ENCODE results near the gene FANCC.
A peak's percentile ranks its signal among the peaks of the same experiment; 100 is the strongest.

FANCC gene

DNA sequence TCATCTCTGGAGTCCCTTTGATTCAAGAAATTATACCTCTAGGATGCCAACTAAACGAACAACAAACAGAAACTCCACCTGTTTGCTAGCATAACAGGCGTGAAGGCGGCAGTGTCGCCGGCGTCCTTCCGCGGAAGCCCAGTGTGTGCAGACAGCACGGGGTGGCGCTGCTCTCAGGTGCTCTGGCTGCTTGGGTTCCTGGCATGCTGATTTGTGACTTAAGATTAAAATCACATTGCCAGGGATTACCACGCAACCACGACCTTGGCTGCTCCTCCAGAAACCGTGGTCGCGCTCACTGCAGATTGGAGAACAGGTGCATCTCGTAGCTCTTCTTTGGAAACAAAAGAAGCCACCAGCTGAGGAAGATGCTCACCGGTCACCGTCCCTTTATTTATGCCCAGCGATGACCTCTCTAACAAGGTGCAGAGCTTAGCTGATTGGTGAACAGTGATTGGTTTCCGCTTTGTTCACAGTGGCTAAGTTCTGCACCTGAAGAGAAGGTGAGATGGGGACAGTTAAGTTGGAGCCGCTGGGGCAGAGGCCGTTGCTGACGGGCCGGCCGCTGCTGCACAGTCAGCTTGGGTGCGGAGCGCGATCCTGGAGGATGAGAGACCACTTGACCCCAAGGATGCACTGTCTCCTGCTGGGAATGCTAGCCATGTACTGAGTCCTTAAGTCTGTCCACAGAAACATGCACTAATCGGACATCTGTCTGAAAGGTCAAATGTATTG lies 232.3 kb downstream of the FANCC start:
- DNase-seq (ENCODE audit: low read depth) = no peak

DNA sequence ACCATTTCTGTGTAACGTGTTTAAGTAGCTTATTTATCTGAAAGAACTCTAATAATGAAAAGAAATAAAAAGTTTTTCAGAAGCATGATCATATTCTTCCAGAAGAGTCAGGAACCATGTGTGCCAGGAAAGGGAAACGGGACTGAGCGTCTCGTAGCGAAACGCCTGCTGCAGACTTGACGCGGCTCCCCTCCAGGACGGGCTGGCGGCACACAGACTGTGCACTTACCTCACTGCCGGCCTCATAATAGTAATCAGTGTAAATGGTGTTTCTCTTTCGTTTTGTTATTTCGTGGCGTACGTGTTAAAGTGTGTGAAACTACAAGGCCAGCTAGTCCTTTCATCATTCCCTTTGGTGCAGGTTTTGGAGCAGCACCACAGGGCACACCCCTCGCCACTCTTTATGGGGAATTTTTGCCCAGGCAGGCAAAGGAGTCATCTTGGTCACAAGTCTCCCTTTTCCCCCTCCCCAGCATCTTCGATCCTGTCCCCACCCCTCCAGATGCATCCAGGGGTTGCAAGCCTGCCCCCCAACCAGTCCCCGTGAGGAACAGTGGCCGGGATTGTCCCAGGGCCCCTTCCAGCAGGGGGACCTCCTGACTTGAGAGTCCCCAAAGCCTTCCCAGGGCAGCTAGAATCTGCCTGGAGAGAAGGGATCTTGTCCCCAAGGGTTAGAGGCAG lies 233.1 kb downstream of the FANCC start:
- no peak for DNase-seq (ENCODE audit: low read depth)

DNA sequence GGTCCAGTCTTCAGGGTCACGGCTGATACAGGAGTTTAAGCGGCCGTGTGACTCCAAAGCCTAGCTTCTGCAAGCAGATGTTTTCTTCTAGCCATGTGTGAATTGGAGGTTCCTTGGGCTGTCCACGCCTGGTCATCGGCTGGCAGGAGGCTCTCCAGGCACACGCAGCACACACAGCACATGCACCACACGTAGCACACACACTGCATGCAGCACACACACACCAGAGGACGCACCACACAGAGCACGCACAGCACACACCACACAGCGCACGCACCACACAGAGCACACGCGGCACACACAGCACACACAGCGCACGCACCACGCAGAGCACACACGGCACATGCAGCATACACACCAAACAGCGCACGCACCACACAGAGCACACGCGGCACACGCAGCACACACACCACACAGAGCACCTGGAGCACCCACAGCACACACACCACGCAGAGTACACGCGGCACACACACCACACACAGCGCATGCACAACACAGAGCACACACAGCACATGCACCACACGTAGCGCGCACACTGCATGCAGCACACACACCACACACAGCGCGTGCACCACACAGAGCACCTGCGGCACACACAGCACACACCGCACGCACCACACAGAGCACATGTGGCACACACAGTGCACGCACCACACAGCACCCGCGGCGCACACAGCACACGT lies 234.3 kb downstream of the FANCC start:
- no peak for DNase-seq (ENCODE audit: low read depth)

DNA sequence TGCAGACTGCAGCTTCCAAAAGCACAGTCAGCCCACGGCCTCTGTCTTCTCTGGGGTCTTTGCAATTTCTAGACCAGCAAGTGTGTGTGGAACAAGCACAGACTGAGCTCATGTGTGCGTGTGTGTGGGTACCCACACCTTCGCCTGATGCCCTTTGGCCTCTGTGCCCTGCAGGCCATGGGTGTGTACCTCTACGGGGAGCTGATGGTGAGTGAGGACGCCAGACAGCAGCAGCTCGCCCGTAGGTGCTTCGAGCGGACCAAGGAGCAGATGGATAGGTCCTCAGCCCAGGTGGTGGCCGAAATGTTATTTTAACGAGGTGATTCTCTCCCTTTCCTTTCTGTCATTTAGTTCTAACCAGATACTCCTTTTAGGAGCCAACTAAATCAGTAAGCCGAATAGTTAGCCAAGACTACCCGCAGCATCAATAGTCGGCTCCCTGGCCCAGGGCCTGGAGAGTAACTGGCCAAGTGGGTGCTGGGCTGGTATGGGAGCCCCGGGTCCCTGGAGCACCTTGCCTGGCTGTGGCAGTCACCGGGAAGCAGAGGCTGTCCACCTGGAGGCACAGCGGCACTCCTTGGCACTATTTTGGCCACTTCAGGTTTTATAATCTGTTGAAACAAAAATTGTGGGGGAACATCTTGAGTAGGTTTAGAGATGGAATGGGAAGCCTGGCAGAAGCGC lies 235.0 kb downstream of the FANCC start:
- no peak for DNase-seq (ENCODE audit: low read depth)

DNA sequence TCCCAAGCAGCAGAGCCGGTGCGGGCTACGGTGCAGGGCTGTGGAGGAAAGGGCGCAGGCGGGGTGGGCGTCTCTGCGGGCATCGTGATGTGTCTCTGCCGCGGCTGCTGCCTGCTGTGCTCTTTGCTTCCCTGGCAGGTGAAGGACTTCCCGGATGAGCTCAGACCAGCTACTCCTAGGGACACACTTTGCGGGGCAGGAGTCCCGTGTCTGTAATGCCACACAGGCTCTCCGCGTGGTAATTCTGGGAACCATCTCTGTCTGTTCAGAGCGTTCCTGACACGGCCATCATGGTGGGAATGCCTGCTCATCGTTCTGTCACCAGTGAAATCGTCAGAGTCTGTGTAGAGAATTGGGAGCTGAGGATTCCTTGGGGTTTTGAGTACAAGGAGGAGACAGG lies 235.5 kb downstream of the FANCC start:
- no peak for DNase-seq (ENCODE audit: low read depth)

DNA sequence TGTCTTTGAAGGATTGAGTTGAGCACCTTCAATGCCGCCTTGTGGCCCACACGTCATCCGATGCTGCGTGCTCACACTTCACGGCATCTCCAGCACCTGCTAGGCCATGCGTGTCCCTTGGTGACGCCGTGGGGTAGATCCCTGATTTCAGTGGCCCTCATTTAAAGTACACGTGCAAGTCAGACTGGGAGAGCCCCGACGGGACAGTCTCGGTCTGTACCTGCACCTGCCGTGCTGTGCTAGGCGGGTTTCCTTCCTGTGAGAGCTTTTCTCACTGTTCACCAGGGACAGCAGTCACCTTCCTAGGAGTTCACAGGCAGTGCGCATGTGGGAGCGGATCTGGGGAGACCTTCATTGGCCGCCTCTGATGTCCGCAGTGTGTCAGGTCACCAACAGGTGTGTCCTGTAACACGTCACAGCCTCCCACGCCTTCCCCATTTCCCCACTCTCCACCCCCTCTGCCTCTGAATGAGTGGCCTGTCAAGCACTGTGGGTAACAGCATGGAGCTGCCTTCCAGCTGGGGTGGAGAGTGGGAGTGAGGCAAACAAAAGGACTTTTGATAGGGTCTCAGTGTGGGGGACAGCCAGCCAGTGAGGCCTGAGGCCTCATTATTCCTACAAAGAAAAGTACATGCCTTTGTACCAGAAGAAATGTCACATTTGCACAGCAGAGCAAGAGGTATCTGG lies 236.4 kb downstream of the FANCC start:
- DNase-seq (ENCODE audit: low read depth) = no peak

DNA sequence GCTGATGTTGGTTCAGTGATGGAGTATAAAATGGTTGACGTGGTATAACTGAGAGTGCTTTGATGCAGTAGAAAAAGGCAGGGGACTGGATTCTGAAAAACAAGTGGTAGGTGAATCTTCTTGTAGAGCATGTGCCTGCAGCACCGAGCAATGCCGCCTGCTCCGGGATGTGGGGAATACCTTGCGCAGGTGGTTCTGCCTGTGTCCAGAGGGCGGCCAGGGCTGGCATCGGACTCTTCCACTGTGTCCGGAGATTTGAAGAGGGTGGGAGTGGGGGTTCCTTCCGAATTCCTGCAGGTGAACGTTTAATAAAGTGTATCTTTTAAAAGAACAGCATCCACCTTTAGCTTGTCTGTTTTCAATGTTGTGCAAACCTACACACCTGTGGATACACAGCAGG lies 238.0 kb downstream of the FANCC start:
- no peak for DNase-seq (ENCODE audit: low read depth)

DNA sequence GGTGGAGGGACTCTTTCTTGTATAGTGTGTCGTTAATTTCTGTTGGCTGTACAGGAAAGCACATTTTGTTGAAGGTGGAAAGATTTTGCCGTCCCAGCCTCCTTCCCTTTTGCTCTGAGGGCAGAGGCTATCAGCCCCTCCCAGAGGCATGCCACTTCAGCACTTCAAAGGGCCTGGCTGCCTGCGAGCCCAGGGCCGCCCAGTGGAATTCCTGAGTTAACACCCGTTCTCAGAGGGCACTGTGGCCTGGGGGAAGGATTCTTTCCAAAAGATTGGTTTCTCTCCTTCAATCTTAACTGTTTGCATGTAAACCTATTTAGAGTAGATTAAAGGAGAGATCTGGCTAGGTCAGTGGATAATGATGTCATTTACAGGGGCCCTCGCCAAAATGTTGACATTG lies 238.6 kb downstream of the FANCC start:
- DNase-seq (ENCODE audit: low read depth) = no peak

DNA sequence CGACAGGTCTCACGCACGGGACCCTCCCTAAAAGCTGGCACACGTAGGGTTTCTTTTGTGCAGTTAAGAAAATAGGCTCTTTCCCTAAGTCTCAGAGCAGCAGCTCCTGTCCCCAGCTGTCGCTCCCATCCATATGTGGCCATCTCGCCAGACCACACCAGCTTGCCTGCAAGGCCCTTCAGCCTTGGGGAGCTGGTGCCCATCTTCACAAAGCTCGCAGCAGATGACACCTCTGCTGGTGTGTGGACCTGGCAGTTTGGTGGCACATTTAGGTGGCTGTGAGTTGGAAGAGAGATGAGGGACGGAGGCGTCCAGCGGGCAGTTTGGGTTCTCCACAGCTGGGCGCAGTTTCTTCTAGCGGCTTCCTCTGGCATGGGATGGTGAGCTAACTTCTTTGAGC lies 239.0 kb downstream of the FANCC start:
- no peak for DNase-seq (ENCODE audit: low read depth)

DNA sequence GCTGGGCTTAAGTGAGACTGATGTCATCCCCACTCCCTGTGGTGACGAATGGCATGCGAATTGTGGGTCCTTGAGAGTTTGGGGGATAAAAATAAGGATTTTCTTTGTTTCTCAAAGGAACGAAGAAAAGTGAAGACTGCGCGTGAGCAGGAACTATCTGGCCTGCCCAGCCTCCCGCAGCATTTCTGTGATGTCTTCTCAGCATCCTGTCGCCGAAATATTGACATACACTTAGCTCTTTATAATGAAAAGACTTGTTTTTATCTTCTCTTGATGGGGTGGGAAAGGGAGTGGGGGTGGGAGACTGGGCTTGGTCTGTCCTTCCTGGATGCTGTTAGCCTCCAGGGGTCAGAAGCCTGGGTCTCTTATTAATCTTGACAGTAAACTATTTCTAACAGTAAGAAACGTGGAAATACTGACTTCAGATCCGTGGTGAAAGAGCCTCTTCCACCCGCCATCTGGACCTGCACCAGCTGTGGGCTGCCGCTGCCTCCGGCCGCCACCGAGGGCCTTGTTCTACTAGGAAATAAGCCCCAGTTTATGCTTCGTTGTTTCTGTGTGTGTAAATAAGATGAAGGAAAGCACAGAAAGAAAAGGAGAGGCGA lies 239.6 kb downstream of the FANCC start:
- DNase-seq (ENCODE audit: low read depth) = no peak

DNA sequence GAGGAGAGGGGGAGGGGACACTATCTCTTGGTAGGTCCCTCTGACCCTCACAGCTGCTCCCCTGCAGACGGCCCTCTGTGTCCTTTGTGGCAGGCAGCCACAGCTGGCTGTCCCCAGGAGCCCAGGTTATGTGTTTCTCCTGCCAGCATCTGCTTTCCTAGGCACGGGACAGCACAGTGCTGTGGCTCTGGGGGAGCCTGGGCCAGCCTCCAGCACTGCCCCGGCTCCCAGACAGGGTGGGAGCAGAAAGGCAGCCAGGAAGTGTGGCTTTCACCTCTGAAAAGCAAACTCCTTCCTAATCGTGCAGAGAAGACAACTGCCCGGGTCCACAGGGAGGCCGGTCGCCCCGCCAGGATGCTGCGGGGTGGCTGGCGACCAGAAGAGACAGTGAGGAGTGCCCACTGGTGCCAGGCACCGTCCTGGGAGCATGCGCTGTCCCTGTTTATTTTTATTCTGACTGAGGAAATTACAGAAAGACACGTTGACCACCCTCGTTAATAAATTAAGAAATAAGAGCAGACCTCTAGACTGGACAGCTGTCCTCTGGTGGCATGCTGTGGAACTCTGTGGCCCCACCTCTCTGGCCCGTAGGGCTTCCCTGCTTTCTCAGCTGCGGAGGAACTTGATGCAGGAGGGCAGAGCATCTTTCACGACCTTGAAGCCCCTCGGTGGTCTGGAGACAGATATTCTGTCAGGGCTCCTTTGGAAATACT lies 240.3 kb downstream of the FANCC start:
- no peak for DNase-seq (ENCODE audit: low read depth)

DNA sequence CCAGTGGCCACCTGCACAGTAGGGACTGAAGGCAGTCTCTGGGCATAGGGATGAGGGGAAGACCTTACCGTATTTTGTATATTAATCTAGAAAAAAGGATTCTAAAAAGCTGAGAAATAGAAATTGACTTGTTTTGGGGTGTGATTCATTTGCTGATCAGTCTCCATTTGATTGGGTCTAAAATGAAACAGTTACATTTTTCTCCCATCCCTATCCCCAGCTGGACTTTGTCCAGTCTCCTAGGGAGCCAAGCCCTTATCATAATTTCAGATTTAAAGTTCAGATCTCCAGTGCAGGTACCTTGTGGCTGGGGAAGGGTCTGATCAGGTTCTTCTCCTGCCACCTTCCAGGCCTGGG lies 240.8 kb downstream of the FANCC start:
- no peak for DNase-seq (ENCODE audit: low read depth)

DNA sequence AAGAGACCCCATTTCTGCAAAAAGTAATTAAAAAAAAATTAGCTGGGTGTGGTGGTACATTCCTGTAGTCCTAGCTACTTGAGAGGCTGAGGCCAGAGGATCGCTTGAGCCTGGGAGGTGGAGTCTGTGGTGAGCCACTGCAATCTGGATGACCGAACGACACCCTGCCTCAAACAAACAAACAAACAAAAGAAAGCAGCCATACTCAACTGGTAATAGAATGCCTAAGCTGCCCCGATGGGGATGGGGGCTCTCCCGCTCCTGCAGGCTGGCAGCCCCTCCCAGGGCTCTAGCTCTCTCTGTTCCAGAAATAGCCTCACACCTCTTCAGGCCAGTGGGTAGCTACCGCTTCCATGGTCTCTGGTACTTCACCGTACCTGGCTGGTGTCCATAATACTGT lies 241.8 kb downstream of the FANCC start:
- DNase-seq (ENCODE audit: low read depth) = no peak

DNA sequence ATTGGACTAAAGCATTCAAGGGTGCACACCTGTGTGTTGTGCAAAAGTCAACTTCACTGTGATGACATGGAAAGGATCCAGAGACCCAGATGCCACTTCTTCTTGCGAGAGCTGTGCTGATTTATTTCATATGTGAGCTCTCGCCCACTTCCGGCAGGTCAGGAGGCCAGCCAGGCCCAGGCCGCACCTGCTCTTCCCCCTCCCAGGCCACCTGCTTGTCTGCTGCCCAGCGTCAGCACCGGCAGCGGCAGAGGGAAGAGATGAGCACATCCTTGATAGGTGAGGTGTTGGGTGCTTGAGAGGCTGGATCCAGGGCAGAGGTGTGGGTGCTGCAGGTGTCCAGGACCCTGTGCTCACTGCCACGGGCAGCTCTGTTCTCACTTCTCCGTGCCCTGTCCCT lies 242.9 kb downstream of the FANCC start:
- DNase-seq (ENCODE audit: low read depth) = no peak

DNA sequence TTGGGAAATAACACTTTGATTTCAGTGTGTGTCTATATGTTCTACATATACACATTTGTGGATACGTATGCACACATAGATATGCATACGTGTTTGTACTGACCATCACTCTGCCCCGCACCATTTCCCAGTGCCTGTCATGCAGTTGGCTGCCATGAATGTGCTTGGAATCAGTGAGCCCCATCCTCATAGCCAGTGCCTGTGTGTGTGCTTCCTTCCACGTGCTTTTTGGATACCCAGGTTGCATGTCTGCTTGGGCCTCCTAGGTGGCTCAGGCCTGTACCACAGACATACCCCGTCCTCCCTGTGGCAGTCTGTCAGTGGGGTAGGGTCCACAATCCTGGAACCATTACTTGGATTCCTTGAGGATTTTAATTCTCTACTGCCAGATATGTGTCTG lies 243.6 kb downstream of the FANCC start:
- DNase-seq (ENCODE audit: low read depth) = no peak

DNA sequence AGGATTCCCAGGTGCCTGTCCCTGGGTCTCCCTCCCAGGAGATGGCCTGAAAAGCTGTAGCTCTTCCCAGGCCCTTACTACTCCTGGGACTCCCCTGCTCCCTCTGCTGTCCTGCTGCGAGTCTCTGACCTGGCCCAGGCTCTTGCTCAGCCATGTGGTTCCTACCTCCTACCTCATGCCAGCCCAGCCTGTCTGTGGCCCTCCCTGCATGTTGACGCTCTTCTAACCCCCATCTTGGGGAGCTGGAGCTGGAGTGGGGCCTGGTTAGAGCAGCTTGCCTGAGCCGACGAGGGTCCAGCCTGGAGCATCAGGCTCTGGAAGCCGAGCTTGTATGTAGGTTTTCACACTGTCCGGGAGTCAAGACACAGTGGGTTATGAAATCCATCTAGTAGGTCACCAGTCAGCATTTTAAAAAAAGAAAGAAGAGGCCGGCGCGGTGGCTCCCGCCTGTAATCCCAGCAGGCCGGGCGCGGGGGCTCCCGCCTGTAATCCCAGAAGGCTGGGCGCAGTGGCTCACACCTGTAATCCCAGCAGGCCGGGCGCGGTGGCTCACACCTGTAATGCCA lies 244.4 kb downstream of the FANCC start:
- DNase-seq (ENCODE audit: low read depth) = peak; percentile 38

DNA sequence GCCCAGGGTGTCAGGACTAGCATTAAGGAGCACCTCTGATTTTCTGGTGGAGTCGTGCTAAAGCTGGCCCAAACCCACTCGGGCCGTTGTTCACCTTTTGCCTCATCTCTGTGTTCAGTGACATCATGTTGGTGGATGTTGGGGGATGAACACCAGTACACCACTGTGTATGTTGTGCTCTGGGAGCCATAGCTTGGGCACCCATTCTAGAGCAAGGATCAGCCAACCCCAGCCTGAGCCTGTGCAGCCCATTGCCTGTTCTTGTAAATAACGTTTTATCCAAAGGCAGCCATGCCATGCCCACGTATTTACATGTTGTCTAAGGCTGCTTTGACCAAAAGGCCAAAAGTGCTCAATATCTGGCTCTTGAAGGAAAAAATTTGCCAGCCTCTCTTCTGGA lies 245.6 kb downstream of the FANCC start:
- DNase-seq (ENCODE audit: low read depth) = no peak

DNA sequence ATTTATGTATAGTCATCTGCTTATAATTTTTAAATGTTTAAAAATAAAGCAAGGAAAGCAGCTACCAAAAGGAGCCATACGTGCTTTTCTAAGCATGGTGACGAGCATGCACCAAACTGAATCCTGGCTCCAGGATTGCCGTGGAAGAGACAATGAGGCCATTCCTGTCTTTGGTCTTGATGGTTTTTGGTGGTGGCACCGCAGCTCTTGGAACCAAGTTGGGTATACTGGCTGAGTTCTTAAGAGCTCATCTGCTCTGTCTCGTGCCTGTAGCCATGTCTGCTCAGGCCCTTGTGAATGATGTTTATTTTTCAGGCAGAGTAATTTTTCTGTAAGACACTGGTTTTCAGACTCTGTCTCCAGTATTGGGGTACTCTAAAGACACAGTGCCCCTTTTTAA lies 246.1 kb downstream of the FANCC start:
- DNase-seq (ENCODE audit: low read depth) = no peak

DNA sequence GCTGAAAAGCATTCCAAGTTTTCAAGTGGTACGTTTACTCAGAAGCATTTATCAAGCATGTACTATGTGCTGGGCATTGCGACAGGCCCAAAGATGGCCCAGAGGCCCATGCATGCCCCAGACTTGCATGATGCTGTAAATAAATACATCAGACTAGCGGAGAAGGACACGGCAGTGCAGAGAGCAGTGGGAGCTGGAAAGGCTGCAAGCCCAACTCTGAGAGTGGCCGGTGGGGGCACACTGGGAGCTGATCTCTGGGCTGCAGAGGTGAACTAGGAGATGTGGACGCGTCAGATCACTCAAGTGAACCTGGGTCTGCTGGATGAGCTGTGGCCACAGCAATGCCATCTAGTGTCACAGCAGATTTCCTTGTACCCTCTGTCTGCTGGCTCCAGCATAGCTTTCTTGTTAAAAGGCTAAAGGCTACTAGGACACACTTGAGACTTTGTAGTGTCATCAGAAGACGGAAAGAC lies 246.9 kb downstream of the FANCC start:
- DNase-seq (ENCODE audit: low read depth) = no peak

DNA sequence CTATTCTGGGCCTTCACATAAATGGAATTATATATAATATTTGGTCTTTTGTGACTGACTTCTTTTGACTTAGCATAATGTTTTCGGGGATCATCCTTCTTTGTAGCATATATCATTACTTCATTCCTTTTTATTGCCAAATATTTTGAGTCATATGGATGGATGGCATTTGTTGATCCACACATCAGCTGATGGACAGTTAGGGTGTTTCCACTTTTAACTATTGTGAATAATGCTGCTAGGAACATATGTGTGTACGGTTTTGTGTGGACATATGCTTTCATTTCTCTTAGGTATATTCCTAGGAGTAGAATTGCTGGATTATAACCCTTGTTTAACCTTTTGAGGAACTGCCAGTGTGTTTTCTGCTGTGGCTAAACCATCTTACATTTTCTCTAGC lies 249.6 kb downstream of the FANCC start:
- peak; percentile 63 for DNase-seq (ENCODE audit: low read depth)

DNA sequence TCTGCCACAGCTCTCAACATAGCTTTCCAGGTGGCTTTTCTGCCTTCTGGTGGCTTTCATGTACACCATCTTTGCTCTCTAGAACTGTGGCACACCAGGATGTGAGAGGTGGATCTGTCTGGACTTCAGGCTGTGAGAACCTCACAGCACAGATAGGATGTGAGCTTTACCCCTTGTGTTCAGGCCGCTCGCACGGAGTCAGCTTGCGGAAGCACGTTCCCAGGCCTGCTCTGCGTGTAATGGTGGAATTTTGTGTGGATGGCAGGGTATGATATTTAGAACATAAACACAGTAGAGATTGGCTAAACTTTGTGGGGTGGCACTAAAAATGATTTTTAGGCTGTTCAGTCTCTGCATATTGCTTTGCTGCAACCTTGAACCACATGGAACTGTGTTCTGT lies 250.5 kb downstream of the FANCC start:
- no peak for DNase-seq (ENCODE audit: low read depth)

Data from iris pigment epithelial cell (primary cell).